ENCODE measurements around the gene KRTAP5-5. TPM values are rescaled to one million over a fixed set of nuclear protein-coding genes. Genes with fewer than 3 reads are reported as not detected.

Gene KRTAP5-5
- total RNA-seq, 1 experiment from 2014 or later: not detected

GRCh38 chr11:1652442-1652770 is 22.8 kb downstream of the KRTAP5-5 start:
- POLR2A ChIA-PET (ENCODE audit: low non-redundant PET): no interaction called here
- DNase-seq (ENCODE audit: low spot score): no peak
- Histone ChIP-seq H3K9me3 (ENCODE audit: low read depth, low read length, poor library complexity, severe bottlenecking) (no peaks in the 10 kb centered on the region), H3K4me1 (ENCODE audit: insufficient read depth, low read length, poor library complexity, severe bottlenecking) (no peaks in the 10 kb centered on the region), H3K27me3 (replicated peaks; ENCODE audit: insufficient read depth, low read depth, low read length, poor library complexity) (no peaks in the 10 kb centered on the region), H3K36me3 (ENCODE audit: insufficient read depth, low read length, poor library complexity, severe bottlenecking) (no peaks in the 10 kb centered on the region), H3K27ac (ENCODE audit: low read depth, low read length, poor library complexity, severe bottlenecking) (no peak overlapping the region), H3K4me3 (ENCODE audit: low read depth, low read length, poor library complexity, severe bottlenecking) (no peak overlapping the region)
- TF ChIP-seq EZH2 (IDR thresholded peaks at IDR 0.05; ENCODE audit: borderline replicate concordance, low read depth, low read length, poor library complexity, severe bottlenecking) (no peak), CTCF (conservative IDR thresholded peaks at IDR 0.05; ENCODE audit: low read depth, low read length) (no peak)
- intact Hi-C loops (cut with micrococcal nuclease; ENCODE audit: unreplicated experiment): loop anchor here (1.0 to 2.0 kb wide), 2 partner anchors 180 to 499 kb away; no protein-coding TSS in a partner anchor
- CTCF ChIA-PET: interaction anchor here (0.6 to 1.8 kb wide), 14 partner anchors 27 to 504 kb away, joined by 3 to 29 read pairs (median 4); partner anchors contain the start of gene SYT8
- no TSS peak for BruUV-seq (replicated peaks)

- TF ChIP-seq EZH2 (IDR thresholded peaks at IDR 0.05; ENCODE audit: borderline replicate concordance, low read depth, low read length, poor library complexity, severe bottlenecking): no peak
- peak; percentile 87 for TF ChIP-seq CTCF (conservative IDR thresholded peaks at IDR 0.05; ENCODE audit: low read depth, low read length)
- intact Hi-C loops (cut with micrococcal nuclease; ENCODE audit: unreplicated experiment): loop anchor here (1.0 to 2.0 kb wide), 2 partner anchors 180 to 498 kb away; no protein-coding TSS in a partner anchor
- ChIA-PET POLR2A (ENCODE audit: low non-redundant PET) (no interaction called here), CTCF (interaction anchor here (0.6 to 1.8 kb wide), 14 partner anchors 26 to 503 kb away, joined by 3 to 29 read pairs (median 4); partner anchors contain the start of gene SYT8)
- H3K4me3 ChIP-seq (ENCODE audit: low read depth, low read length, poor library complexity, severe bottlenecking): no peak overlapping the region
- no peaks in the 10 kb centered on the region for H3K4me1 ChIP-seq (ENCODE audit: insufficient read depth, low read length, poor library complexity, severe bottlenecking)
- no peaks in the 10 kb centered on the region for H3K36me3 ChIP-seq (ENCODE audit: insufficient read depth, low read length, poor library complexity, severe bottlenecking)
- no peaks in the 10 kb centered on the region for H3K9me3 ChIP-seq (ENCODE audit: low read depth, low read length, poor library complexity, severe bottlenecking)
- no peak overlapping the region for H3K27ac ChIP-seq (ENCODE audit: low read depth, low read length, poor library complexity, severe bottlenecking)
- no peaks in the 10 kb centered on the region for H3K27me3 ChIP-seq (replicated peaks; ENCODE audit: insufficient read depth, low read depth, low read length, poor library complexity)
- peak; percentile 61 for DNase-seq (ENCODE audit: low spot score)
- BruUV-seq (replicated peaks): no TSS peak
Observed at GRCh38 chr11:1652771-1653540, 23.4 kb downstream of the KRTAP5-5 start.

GRCh38 chr11:1653541-1654387 is 24.2 kb downstream of the KRTAP5-5 start:
- no peaks in the 10 kb centered on the region for H3K36me3 ChIP-seq (ENCODE audit: insufficient read depth, low read length, poor library complexity, severe bottlenecking)
- BruUV-seq (replicated peaks): no TSS peak
- no peak for DNase-seq (ENCODE audit: low spot score)
- intact Hi-C loops (cut with micrococcal nuclease; ENCODE audit: unreplicated experiment): loop anchor here (2.0 kb wide), 1 partner anchor 179 kb away; no protein-coding TSS in a partner anchor
- TF ChIP-seq CTCF (conservative IDR thresholded peaks at IDR 0.05; ENCODE audit: low read depth, low read length) (no peak), EZH2 (IDR thresholded peaks at IDR 0.05; ENCODE audit: borderline replicate concordance, low read depth, low read length, poor library complexity, severe bottlenecking) (no peak)
- CTCF ChIA-PET: interaction anchor here (1.3 to 1.8 kb wide), 4 partner anchors 40 to 502 kb away, joined by 8 to 29 read pairs (median 15); partner anchors contain the start of gene SYT8
- no peaks in the 10 kb centered on the region for H3K4me1 ChIP-seq (ENCODE audit: insufficient read depth, low read length, poor library complexity, severe bottlenecking)
- POLR2A ChIA-PET (ENCODE audit: low non-redundant PET): no interaction called here
- no peaks in the 10 kb centered on the region for H3K27me3 ChIP-seq (replicated peaks; ENCODE audit: insufficient read depth, low read depth, low read length, poor library complexity)
- H3K27ac ChIP-seq (ENCODE audit: low read depth, low read length, poor library complexity, severe bottlenecking): no peak overlapping the region
- no peak overlapping the region for H3K4me3 ChIP-seq (ENCODE audit: low read depth, low read length, poor library complexity, severe bottlenecking)
- H3K9me3 ChIP-seq (ENCODE audit: low read depth, low read length, poor library complexity, severe bottlenecking): no peaks in the 10 kb centered on the region

Measured in A673 (cell line).